ENCODE measurements around the gene TLCD1.

TLCD1 gene

GRCh38 chr17:28705728-28706334, 20.2 kb downstream of the TLCD1 start:
- CTCF ChIA-PET, result interaction anchor here (0.9 kb wide), 1 partner anchor 19 kb away, joined by 3 read pairs; no protein-coding TSS in a partner anchor
- H3K36me3 ChIP-seq (ENCODE audit: control insufficient read depth in 2 of 2, insufficient read depth in 1 of 2, low read length in 2 of 2), result peaks cover 4 to 54% of the 10 kb centered on the region in 2 experiments
- TF ChIP-seq KLF1 (tag by site-specific recombination; IDR thresholded peaks at IDR 0.05) (no peak), SP2 (tag by site-specific recombination; IDR thresholded peaks at IDR 0.05) (no peak), ZNF747 (tag by site-specific recombination; IDR thresholded peaks at IDR 0.05) (no peak), PRDM1 (tag by site-specific recombination; IDR thresholded peaks at IDR 0.05) (no peak), ZNF843 (tag by site-specific recombination; IDR thresholded peaks at IDR 0.05) (no peak), ZFP69B (tag by site-specific recombination; IDR thresholded peaks at IDR 0.05) (no peak), ZNF518A (tag by site-specific recombination; conservative IDR thresholded peaks at IDR 0.05; ENCODE audit: low read depth) (no peak), ZFP3 (tag by site-specific recombination; IDR thresholded peaks at IDR 0.05; ENCODE audit: low read depth) (no peak), SP7 (tag by site-specific recombination; IDR thresholded peaks at IDR 0.05) (no peak), OVOL3 (tag by site-specific recombination; IDR thresholded peaks at IDR 0.05) (no peak), ZNF324 (tag by site-specific recombination; IDR thresholded peaks at IDR 0.05) (no peak), ZNF354C (tag by site-specific recombination; IDR thresholded peaks at IDR 0.05; ENCODE audit: borderline replicate concordance, low read depth) (no peak), GLI4 (tag by site-specific recombination; IDR thresholded peaks at IDR 0.05) (no peak), ZNF248 (tag by site-specific recombination; IDR thresholded peaks at IDR 0.05) (no peak), ZNF280D (tag by site-specific recombination; IDR thresholded peaks at IDR 0.05) (no peak)
- TF ChIP-seq, protein P1, sequence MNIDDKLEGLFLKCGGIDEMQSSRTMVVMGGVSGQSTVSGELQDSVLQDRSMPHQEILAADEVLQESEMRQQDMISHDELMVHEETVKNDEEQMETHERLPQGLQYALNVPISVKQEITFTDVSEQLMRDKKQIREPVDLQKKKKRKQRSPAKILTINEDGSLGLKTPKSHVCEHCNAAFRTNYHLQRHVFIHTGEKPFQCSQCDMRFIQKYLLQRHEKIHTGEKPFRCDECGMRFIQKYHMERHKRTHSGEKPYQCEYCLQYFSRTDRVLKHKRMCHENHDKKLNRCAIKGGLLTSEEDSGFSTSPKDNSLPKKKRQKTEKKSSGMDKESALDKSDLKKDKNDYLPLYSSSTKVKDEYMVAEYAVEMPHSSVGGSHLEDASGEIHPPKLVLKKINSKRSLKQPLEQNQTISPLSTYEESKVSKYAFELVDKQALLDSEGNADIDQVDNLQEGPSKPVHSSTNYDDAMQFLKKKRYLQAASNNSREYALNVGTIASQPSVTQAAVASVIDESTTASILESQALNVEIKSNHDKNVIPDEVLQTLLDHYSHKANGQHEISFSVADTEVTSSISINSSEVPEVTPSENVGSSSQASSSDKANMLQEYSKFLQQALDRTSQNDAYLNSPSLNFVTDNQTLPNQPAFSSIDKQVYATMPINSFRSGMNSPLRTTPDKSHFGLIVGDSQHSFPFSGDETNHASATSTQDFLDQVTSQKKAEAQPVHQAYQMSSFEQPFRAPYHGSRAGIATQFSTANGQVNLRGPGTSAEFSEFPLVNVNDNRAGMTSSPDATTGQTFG (tag by site-specific recombination; IDR thresholded peaks at IDR 0.05; ENCODE audit: borderline replicate concordance), result no peak
- POLR2A ChIA-PET, result interaction anchor here (0.7 to 10.5 kb wide), 8 partner anchors 11 to 61 kb away, joined by 3 to 190 read pairs (median 6); partner anchors contain the start of genes BLTP2, RPL23A, SDF2 and TLCD1
- no peak overlapping the region for H3K4me3 ChIP-seq (ENCODE audit: low read depth, low read length)
- peaks cover 3% of the 10 kb centered on the region for H3K4me1 ChIP-seq (ENCODE audit: control insufficient read depth, insufficient read depth, low read length)
- no peaks in the 10 kb centered on the region for H3K9me3 ChIP-seq (ENCODE audit: control insufficient read depth, insufficient read depth, low read depth, low read length)
- no peak overlapping the region for H3K27ac ChIP-seq (ENCODE audit: extremely low read depth, low read depth, low read length)
